ENCODE measurements around the gene NFX1.
A peak's percentile ranks its signal among the peaks of the same experiment; 100 is the strongest.

The NFX1 gene

DNA sequence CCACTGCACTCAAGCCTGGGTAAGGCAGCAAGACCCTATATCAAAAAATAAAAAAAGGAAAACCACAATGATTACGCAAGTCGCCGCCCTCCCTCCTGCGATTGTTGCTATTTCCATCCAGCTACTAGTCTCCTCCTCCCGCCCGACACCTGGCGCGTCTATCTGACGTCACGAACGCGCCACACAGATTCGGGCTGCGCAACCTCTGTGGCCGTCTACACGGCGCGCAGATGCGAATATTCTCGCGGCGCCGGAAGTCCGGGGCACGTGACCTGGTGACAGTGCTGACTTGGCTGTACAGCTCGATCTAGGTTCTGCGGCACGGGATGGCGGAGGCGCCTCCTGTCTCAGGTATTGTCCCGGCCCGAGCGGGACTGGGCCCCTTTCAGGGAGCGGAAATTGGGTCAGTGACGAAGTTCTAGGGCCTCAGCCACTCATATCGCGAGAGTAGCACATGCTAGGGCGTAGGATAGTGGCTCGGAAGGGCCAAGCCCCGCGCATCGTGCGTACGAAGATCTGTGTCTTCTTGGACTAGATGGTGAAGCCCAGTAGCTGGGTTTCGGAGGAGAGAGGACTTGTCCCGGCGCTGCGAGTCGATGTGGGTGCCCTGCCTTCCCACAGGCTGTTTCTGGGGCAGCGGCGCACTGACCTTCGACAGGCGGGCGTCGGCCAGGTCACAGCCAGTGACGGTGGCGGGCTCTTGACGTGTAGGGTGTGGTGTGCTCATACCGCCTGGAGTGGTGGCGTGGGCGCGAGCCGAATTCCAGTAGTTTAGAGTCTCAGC is at the start of gene NFX1:
TSS of gene NFX1 (plus strand) at position 270 of the 784 bp plus-strand sequence. CDS start at position 327, 57 bp downstream.
- peak; percentile 99 for DNase-seq

DNA sequence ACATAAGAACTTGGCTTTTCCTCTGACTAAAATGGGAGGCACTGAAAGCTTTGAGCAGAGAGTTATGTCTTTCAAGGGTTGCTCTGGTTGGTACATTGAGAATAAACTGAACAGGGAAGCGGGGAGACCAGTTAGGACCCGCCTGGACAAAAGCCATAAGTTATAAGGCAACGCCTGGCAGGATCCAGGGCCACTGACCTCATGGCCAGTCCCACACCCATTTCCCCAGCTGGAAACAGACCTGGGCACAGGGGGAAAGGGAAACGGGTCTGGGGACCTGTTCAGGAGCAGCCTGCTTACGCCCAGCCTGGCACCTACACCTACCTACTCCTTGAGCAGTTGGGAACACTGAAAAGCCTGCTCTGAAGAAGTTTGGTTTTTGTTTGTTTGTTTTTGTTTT is 49.0 kb upstream of the NFX1 start:
- no peak for DNase-seq

DNA sequence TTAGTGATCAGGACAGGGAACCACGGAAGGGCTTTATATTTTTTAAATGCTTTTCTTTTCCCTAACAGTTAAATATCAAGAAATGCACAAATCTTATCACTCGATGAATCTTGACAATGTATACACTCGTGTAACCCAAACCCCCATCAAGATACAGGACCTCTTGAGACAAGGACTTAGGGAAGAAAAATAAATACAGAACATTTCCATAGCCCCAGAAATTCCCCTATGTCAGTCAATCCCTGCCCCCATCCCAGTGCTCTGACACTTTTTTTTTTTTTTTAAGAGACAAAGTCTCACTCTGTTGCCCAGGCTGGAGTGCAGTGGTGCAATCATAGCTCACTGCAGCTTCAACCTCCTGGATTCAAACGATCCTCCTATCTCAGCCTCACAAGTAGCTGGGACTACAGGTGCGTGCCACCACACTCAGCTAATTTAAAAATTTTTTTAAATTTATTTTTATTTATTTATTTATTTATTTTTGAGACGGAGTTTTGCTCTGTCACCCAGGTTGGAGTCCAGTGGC is 47.6 kb upstream of the NFX1 start:
- no peak for DNase-seq

DNA sequence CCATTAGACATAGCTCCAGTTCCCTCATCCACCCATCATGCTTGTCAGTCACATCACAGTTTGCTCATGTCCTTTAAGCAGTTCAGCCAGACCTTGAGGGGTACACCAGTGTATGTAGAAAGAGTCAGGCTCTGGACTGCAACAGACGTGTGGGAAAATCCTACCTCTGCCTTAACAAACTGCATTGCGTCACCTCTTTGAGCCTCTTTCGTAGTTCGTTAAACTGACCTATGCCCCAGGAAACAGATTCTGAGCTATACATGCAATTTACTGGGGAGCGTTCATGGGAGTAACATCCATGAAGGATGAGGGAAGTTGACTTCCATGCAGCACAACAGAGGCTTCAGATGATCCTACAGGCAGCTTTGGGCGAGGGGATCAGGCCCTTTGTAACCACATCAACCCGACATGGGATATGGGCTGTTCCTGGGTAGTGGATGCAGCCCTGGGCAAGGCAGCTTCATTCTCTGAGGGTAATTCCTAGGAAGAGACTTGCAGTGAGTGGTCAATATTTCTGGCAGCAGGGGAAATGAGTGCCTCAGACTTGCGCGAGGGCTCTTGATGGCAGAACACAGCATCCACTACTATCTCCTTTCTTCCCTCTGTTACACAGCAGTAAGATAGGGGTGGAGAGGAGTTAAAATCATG is 46.1 kb upstream of the NFX1 start:
- peak; percentile 31 for DNase-seq

DNA sequence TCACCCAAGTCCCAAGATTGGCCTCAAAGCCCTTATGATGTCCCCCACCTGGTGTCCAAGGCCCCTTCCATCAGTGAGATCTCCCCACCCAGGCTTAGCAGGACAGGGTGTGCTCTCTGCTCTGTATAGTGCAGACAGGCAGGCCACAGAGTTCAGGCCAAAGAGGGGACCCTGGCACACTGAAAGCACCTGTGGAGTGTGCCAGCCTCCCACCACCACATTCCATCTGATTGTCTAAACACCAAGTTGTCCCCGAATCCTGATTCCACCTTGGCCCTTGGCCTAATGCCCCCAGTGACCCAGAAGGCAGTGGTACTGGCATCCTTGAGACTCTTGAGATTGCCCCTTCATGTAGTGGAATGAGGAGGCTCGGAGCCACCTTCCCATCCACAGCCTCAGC is 45.0 kb upstream of the NFX1 start:
- DNase-seq, result no peak

DNA sequence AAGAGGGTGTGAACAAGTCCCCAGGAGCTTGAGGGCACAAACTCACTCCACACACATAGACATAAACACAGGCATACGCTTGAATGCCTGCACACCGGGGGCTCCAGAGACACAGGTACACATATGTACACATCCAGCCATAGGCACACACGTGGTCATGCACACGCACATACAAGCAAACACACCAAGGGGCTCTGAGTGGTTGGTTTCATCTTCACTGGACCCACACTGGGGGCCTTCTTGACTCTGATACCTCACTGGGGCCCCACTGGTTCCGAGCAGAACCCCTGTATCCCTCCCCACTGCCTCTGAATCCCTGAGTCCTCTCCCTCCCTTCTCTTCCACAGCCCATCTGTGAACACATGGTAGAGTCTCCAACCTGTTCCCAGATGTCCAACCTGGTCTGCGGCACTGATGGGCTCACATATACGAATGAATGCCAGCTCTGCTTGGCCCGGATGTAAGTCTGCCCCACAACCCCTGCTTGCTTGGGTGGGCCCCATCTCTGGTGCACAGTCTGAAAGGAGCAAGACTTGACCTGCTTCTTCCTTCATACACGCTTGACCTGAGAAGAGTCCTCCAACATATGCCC is 44.0 kb upstream of the NFX1 start:
- DNase-seq, result no peak

DNA sequence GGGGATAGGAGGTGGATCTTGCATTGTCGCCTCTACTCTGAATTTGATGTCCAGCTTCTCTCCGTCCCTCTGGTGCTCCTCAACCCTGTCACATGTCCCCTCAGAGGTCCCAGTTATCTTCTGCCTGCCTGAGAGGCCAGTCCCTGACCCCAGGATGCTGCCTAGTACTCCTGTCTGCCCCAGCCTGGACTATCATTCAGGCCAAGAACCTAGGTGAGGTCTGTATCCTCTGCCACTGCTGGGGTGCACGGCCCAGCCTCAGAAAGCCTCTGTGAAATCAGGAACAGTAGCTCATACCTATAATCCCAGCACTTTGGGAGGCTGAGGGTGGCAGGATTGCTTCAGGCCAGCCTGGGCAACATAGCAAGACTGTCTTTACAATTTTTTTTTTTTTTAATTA is 41.7 kb upstream of the NFX1 start:
- DNase-seq, result no peak

DNA sequence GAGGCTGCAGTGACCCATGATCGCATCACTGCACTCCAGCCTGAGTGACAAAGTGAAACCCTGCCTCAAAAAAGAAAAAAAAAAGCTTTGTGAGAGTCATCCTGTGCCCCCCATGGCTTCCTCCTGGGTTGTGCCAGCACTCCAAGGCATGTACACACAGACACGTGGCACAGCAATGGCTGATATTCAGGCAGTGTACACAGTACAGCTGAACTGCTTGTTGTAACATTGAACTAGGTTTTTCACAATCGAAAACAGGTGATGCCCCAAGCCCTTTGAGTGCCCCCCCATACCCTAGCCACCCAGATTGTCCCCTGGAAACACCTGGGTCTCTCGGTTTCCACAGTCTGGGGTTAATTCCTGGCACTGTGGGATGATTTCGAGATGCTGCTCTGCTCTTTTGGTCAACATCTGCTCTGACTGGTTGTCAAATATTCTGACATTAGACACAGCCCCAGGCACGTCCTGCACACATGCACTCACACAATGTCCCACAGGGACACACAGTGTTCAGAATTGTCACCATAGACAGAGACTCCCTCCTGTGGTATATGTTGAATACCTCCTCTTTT is 41.1 kb upstream of the NFX1 start:
- DNase-seq, result no peak

DNA sequence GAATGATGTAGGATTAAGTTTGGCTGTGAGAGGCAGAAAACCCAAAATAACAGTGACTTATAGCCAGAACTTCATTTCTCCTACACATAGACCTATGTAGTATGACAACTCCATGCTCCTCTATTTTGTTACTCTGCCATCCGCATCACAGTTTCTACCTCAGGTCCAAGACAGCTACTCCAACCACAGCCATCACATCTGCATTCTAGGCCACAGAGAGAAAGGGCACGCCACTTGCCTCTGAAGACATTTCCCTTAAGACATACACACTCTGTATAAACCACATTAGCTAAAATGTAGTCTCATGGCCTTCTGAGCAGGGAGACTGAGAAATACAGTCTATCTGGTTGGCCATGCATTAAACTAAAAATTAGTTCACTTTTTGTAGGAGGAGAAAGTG is 40.3 kb upstream of the NFX1 start:
- DNase-seq, result no peak

DNA sequence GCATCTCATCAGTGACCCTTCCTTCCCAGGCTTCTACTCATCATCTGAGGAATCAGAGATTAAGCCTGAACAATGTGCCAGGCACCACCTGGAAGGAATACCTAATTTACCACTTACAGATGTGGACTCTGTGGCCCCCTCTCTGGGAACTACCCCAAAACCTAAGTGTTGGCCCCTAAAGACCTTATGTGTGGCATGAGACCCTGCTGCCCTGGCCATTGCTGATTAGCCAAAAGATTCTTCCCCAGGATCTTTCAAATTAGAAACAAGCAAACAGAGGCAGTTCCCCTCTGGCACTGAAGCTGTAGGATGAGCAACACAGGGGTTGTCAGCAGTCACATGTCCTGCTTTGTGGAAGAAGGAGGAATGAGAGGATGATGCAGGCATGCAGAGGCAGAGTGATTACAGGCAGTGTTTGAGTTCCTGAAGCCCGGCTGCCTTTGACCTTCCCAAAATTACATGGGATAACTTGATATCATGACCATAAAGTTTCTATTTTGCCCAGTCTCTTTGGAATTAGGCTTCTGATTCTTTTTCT is 39.8 kb upstream of the NFX1 start:
- peak; percentile 78 for DNase-seq

DNA sequence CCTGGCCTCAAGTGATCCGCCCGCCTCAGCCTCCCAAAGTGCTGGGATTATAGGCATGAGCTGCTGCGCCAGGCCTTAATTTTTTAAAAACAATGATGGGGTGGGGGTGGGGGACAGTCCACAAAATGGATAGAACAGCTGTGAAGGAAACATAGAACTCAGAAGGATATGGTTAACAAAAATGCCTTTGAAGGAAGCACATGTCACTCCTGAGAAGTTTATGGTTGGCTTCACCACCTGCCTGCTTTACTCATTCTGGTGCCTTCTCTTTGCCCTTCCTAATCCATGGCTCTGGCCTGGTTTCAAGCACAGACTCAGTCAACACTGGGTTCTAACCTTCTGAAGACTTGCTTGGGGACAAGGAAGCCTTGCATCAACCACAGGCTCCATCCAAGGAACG is 36.1 kb upstream of the NFX1 start:
- DNase-seq, result no peak

DNA sequence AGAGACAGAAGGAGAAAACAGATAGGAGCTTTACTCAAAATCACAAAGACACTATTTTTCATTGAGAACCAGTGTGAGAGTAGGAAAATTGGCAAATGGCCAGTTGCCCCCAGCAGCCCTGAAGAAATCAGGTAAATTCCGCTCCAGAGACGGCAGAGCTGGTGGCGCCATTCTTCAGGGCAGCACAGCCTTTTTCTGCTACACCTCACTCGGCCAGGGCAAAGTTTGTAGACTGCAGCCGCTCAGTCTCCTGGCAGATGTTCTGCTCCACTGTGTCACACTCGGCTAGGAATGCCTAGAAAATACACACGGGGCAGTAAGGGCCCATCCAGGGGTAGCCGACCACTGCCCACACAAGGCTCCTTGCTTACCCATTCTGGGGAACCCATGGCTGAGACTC is 35.3 kb upstream of the NFX1 start:
- no peak for DNase-seq

DNA sequence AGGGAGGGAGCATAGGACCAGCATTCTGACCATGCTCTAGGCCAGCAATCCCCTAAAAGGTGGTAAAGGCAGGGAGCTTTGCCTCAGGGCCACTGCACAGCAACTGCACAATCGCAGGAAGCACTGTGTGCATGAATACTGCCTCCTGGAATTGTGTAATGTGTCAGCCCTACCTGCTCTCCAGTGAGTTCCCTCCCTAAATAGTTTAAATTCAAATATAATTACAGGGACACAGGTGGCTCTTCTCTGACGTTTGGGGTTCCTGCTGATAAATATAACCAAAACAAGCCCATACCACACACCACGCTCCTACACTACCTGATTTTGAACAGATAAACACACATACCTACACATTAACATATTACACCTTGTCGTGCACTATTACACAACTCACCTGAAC is 34.8 kb upstream of the NFX1 start:
- no peak for DNase-seq

DNA sequence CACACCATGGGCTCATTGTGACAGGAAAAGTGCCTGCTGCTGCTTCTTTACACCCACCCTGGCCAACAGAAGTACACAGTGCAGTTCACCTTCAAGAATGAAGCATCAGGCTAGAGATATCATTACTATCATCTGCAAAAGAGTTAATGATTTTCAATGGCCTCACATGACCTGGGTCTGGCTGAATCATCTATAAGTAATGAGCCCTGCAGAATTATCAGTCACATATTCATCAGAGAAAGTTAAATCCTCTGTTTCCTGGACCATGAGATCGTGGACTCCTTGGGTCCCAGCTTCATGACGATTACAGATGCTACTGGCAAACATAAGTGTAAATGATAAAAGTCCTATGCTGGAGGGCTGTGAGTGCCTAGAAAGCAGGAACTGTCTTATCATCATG is 34.1 kb upstream of the NFX1 start:
- DNase-seq, result no peak

DNA sequence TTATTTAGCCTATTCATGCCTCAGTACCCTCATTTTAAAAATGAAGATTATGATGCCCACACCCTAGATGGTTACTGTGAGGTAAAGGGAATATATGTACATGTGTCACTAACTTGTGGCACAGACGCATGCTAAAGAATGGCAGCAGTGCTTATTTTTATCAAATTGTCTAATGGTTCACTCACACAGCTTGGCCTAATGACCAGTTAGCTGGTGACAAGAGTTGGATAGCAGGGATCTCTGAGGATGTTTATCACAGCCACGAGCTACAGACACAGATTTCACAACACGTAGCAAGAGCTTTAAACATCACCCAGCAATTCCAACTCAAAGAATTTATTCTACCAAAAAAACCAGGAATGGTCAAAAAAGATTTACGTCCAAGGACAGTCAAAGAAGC is 33.0 kb upstream of the NFX1 start:
- no peak for DNase-seq

DNA sequence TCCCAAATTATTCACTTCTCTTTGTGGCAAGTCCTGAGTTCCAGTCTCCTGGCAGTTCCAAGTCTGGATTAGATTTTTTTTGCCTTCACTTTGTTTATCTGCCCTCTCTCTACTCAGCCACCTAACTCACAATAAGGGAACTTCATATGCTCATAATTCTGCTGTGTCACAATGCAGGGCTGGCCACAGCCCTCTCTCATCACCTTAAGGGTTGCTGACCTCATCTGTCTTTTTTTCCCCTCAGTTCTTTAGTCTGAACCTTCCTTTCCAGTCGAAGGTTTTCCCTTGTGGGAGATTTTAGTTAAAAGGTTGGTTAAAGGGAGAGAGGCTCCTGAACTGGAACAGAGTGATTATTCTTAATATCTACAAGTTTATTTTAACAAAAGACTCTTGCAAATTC is 29.9 kb upstream of the NFX1 start:
- no peak for DNase-seq

DNA sequence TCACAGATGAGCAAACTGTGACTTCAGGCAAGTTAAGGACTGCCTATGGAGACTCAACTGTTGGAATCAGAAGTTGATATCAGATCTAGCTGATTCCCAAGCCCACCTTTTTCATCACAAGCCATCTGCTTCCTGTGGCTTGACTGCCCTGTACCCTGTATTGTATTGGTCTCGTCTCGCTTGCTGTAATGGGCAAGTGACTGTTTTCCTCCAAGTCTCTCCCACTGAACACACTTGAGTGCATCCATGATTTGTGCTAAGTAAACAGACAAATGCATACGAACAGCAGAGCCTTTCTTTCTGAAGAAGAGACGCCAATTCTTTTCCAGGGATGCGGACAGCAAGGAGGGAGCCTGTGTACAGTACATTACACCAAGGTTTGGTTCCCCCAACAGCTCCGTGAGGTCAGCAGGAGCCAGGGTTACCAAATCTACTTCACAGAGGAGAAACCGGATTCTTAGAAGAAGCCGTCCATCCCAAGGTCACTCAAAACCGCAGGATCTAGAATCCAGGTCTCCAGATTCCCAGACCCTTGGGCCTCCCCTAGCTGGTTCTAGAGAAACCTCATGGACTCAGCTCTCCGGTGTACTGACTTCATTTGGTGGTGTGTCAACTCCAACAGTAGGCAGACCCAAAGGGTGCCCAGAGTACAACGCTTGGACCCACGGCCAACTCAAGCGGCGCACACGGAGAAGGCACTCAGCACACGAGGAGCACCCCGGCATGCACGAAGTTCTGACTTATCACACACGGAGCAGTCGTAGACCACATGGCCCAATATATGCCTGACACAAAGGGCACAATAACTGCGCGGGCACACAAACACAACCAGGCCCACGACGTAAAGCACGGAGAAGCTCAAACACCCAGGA is 26.9 kb upstream of the NFX1 start:
- DNase-seq, result peak; percentile 19

DNA sequence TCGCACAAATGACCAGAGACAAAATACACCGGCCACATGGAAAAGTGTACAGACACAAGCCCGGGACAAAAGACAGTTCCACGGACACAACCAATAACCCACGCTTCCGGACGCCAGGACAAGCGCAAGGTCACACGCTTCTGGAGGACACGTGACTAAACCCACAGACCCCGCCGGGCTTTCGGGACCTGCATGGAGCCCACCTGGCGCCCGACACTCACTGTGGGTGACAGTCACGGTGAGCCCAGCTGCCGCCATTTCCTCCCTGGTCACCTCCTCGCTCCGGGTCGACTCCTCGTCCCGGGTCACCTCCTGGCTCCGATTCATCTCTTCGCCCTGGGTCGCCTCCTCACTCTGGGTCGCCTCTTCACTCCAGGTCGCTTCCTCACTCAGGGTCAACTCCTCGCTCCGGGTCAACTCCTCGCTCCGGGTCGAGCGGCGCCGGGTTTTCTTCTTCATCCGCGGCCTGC is 26.3 kb upstream of the NFX1 start:
- DNase-seq, result peak; percentile 51

DNA sequence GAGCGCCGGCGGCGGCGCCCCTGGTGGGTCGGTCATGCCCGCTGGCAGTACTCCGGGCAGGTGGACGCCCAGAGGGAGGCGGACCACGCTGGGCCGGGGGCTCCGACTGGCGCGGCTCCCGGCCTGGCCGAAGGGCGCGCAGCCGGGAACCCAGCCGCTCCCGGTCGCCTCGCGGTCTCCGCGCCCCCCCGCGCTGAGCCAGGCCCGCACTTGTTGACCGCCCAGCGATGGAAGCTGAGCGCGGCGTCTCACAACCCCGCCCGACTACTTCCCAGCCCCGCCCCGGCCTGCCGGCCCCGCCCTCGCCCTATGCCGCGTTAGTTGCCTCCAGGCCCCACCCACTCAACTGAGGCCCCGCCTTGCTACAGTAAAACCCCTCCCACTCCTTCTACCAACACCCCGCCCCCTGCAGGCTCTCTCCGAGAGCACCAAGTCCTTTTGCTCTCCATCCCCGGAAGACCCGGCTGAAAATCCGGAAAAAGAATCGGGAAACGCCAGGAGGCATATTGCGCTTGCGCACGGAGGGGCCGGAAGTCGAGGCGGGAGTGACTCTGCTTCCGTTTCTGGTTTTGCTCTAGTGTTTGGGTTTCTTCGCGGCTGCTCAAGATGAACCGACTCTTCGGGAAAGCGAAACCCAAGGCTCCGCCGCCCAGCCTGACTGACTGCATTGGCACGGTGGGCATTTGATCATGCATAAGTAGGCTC is 25.7 kb upstream of the NFX1 start, which contains the start of the genes BAG1 and CHMP5:
TSS of gene BAG1 (minus strand) at position 236 of the 705 bp plus-strand sequence.
TSS of gene CHMP5 (plus strand) at position 577 of the 705 bp plus-strand sequence. CDS start at position 607, 30 bp downstream.
- peak; percentile 100 for DNase-seq

DNA sequence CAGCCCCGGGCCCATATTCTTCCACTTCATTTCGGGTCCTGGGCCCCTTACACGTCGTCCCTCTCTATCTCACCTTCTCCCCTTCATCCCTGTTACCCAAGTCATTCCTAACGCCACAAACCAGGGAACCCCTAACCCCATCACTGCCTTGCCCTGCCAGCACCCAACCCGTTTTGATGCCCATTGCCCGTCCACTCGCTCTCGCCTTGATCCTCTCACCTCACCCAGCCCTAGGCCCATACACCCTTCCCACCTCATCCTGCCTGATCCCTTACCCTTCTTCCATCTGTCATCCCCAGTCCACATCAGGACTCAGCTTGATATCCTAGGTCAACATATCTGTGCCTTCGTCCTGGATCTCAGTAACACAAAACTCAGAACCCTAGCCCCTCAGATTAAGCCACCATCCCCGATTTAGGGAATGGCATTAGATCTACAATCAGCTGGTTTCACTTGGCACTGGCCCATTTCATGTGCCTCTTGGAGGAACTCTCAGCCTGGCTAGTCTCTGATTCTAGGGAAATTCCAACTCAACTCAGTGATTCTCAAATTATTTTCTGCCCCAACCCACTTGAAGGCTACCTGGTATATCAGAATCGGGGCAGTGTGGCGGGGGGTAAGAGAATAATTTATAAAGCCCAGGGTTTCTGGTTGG is 25.0 kb upstream of the NFX1 start:
- DNase-seq, result peak; percentile 81
